Islet precursor cell (in vitro differentiated cells): Measurements from ENCODE around the gene PTGER4.
"Not testable (repeated sequence)": the region's sequence is repeated elsewhere in the genome, so short reads cannot be mapped to it uniquely, and the experiment has no call there.

Experiments used
- DNase-seq: peaks from one replicate; pipeline ENCODE4 v3.0.0-alpha.2; 2018

The PTGER4 gene

DNA sequence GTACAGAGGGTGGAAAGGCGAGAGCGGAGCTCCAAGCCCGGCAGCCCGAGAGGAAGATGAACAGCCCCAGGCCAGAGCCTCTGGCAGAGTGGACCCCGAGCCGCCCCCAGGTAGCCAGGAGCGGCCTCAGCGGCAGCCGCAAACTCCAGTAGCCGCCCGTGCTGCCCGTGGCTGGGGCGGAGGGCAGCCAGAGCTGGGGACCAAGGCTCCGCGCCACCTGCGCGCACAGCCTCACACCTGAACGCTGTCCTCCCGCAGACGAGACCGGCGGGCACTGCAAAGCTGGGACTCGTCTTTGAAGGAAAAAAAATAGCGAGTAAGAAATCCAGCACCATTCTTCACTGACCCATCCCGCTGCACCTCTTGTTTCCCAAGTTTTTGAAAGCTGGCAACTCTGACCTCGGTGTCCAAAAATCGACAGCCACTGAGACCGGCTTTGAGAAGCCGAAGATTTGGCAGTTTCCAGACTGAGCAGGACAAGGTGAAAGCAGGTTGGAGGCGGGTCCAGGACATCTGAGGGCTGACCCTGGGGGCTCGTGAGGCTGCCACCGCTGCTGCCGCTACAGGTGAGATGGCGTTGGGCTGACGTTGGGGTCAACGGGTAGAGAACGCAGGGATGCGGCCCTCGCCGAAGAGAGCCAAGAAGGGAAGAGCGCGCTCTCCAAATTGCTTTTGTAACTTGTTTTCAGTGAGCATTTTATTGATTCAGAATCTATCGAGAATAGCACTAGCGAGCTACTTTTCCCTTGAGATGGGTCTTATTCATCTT lies at the start of gene PTGER4:
Gene PTGER4, plus strand, starts transcription at position 3 of the 769 bp plus-strand sequence. CDS start 1,079 bp downstream, outside the sequence.
- peak; percentile 60 for DNase-seq

DNA sequence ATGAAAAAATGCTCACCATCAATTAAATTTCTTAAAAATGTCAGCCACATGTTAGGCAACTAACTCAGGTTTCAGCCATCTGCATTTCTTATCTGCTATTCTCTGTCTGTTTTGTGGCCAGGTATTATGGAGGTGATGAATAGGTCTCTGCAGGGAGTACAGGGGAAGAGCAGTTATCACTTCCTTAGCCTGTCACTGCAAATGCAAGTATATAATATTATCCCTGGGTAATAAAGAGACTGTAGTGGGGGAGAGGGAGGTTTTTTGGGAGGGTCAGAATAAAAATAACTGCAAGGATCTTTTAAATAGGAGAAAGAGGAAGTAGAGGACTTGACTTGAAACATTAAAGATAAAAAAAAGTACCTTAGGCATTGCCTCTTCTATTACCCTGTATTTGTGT lies 49.6 kb upstream of the PTGER4 start:
- DNase-seq, result no peak

- no peak for DNase-seq
Observed at GRCh38 chr5:40631236-40631635, 48.5 kb upstream of the PTGER4 start.

DNA sequence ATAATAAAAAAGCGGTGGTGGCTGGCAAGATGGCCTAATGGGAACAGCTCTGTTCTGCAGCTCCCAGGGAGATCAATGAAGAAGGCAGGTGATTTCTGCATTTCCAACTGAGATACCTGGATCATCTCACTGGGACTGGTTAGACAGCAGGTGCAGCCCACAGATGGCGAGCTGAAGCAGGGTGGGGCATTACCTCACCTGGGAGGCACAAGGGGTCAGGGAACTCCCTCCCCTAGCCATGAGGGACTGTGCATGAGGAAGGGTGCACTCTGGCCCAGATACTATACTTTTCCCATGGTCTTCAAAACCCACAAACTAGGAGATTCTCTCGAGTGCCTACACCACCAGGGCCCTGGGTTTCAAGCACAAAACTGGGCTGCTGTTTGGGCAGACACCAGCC lies 45.6 kb upstream of the PTGER4 start:
- no peak for DNase-seq

GRCh38 chr5:40634593-40634992 lies 45.1 kb upstream of the PTGER4 start:
- DNase-seq, result no peak

DNA sequence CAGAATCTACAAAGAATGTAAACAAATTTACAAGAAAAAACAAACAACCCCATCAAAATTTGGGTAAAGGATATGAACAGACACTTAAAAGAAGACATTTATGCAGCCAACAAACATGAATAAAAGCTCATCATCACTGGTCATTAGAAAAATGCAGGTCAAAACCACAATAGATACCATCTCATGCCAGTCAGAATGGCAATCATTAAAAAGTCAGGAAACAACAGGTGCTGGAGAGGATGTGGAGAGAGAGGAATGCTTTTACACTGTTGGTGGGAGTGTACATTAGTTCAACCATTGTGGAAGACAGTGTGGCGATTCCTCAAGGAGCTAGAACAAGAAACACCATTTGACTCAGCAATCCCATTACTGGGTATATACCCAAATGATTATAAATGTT lies 40.2 kb upstream of the PTGER4 start:
- DNase-seq, result not testable (repeated sequence)

DNA sequence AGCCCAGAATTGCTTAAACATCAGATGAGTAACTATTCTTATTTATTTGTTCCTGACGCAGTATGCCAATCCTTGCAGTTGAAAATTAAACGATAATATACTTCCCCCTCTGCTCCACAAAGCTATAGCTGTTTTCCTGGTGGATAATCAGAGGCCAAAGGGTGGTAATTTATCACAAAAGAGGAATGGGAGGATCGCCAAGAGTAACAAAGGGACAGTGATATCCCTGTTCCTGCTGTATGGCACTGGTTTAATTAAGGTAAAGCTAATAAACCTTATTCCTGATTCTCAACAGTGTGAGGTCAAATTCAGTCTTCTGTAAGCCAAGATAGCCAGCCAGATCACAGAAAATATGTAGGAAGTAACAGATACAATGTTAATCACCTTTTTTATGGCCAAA lies 33.4 kb upstream of the PTGER4 start:
- DNase-seq, result no peak

- DNase-seq, result no peak
Observed at GRCh38 chr5:40648150-40648549, 31.6 kb upstream of the PTGER4 start.

GRCh38 chr5:40649463-40650030 lies 30.2 kb upstream of the PTGER4 start:
- DNase-seq, result no peak

- DNase-seq, result no peak
Observed at GRCh38 chr5:40651201-40651600, 28.5 kb upstream of the PTGER4 start.

DNA sequence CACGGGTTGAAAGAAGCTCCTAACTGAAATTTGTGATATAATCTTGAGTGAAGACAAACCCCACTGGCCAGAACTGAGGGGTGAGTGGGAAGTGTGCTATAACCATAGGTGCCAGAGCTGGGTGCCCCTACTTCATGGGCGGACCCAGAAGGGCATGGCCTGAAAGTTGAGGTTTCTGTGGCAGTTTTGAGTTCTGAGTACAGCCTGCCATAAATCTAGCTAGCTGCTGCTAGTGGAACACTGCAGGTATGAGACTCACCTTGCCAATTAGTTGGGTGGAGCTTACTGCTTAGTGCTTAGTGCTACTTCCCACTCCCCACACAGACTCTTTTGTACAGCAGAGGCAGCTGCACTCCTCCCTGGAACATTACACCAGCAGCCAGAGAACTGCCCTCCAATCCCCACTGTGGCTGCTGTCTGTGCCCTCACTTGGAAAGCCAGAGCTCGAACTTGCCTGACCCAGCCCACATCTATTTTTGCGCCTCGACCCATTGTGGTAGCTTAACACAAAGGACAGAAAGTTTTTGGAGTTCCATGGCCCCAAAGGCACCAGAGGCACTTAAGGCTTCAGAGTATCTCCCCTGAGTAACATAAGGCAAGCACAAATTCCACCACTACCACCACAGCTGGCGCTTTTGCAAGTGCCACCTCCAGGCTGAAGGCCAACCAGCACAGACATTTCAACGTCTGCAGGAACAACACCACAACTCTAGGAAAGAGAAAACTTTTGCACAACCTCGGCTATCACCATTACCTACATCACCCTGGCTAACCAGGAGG lies 27.1 kb upstream of the PTGER4 start:
- DNase-seq, result peak; percentile 59

DNA sequence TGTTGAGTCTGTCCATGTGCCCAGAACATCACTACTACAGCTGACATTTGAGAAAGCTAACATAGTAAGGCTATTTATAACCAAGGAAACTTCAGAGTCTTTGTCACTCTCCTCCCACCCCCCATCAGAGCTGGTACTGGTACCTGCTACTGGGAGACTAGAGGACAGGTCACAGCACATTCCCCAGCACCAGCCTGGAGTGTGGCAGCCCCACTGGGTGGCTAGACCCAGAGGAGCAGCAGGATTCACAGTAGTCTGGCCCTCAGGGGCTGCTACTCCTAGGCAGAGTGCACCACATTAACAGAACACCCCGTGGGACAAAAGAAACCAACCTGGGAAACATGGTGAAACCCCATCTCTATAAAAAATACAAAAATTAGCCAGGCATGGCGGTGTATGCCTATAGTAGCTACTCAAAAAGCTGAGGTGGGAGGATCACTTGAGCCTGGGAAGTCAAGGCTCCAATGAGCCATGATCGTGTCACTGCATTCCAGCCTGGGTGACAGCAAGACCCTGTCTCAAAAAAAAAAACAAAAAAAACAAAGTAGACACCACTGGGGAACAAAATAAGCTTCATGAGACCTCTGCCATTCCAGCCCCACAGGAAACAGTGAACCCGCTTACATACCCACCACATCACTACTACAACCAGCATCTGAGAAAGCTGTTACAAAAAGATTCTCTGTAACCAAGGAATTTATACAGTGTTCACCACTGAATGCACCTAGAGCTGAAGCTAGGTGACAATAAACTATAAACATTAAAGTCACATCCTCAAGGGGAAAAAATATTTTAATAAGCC lies 26.3 kb upstream of the PTGER4 start:
- DNase-seq, result no peak

DNA sequence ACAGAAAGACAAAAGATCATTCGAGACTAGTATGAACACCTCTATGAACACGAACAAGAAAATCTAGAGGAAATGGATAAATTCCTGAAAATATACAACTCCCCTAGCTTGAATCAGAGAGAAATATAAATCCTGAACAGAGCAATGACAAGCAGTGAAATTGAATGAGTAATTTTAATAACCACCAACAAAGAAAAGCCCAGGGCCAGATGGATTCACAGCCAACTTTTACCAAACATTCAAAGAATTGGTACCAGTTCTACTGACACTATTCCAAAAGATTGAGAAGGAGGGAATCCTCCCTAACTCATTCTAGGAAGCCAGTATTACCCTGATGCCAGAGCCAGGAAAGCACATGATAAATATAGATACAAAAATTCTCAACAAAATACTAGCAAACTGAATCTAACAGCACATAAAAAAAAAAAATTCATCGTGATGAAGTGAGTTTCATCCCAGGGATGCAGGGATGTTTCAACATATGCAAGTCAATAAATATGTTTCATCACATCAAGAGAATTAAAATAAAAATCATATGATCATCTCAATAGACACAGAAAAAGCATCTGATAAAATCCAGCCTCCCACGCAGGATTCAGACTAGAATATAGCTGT lies 25.2 kb upstream of the PTGER4 start:
- DNase-seq, result no peak

DNA sequence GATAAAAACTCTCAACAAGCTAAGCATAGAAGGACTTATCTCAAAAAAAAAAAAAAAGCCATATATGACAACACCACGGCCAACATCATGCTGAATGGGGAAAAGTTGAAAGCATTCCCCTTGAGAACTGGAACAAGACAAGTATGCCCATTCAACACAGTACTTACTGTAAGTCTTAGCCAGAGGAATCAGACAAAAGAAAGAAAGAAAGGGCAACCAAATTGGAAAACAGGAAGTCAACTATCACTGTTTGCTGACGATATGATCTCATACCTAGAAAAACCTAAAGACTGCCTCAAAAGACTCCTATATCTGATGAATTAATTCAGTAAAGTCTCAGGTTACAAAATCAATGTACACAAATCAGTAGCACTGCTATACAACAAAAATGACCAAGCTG lies 24.6 kb upstream of the PTGER4 start:
- DNase-seq, result no peak

- not testable (repeated sequence) for DNase-seq
Observed at GRCh38 chr5:40656091-40656490, 23.6 kb upstream of the PTGER4 start.

DNA sequence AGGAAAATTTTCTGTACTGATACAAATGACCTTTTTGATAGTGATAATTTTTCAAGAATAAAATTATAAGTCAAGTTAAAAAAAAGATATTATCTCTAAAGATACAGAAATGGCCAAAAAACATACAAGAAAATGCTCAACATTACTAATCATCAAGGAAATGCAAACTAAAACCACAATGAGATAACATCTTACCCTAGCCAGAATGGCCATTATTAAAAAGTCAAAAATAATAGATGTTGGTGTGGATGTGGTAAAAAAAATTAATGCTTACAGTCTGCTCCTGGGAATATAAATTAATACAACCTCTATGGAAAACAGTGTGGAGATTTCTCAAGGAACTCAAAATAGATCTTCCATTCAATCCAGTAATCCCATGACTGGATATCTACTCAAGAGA lies 22.9 kb upstream of the PTGER4 start:
- no peak for DNase-seq

DNA sequence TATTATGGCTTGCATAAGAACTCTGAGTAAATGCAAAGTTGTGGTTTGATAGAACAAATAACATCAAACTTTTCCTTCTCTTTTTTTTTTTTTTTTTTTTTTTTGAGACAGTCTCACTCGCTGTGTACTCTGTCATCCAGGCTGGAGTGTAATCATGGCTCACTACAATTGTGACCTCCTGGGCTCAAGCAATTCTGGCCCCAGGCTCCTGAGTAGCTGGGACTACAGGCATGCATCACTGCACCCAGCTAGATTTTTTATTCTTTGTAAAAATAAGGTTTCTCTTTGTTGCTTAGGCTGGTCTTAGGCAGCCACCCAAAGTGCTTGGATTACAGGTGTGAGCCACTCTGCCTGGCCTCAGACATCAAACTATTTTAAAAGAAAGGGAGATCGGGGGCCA lies 19.0 kb upstream of the PTGER4 start:
- no peak for DNase-seq

GRCh38 chr5:40665635-40666298 lies 13.9 kb upstream of the PTGER4 start:
- no peak for DNase-seq

DNA sequence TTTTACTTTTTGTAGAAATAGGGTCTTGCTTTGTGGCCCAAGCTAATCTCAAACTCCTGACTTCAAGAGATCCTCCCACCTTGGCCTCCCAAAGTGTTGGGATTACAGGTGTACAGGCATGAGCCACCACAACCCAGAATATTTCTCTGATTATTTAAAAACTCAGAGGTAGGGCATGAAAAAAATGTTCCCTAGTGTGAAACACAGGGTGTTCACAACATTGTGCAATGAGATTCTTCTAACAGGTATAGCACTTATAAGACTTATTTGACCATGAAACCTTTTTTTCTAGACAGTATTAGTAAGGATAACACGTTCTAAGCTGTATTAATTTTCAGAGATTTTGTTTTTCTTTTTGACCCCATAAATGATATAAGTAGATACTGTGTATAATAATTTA lies 13.1 kb upstream of the PTGER4 start:
- no peak for DNase-seq

GRCh38 chr5:40667161-40667663 lies 12.5 kb upstream of the PTGER4 start:
- DNase-seq, result no peak

DNA sequence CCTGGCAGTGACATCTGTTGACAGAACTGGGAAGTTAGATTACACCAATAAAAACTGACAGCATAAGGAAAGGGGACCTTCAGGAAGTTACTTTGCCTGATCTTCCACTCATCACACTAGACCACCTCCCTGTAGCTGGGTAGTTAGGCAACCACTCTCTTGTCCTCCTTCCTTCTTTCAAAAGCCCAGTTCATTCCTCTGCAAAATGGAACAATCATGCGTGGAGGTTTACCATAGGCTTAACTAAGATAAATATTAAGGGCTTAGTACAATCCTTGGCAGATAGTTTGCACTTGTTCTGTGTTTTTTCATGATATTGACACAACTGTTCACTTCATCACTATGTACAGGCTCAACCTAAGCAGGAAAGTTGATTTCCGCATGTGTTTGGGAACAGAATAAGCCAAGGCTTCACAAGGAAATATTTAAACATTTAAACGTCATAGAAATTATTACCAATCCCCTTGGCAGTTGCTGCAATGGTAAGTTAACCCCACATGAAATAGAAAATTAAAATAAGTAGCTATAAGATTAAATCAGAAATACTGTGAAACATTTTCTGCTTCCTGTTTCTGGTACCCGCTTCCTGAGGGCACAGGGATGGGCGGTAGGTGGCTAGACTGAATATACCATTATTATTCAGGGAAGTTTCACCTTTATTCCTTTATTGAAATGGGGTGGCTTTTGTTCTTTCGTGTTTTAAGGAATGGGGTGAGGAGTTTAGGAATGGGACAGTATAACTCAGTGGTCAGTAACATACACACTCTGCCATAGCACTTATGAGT lies 9.9 kb upstream of the PTGER4 start:
- no peak for DNase-seq
